Sigmoid colon (tissue), 7 donors: ENCODE data around the gene CARD18. TPM values are rescaled to one million over a fixed set of nuclear protein-coding genes. Genes with fewer than 3 reads are reported as not detected.

Source experiments
- DNase-seq: peaks from one replicate; pipeline ENCODE4 v3.0.0-alpha.2; 2019
- H3K27ac ChIP-seq, 4 donors: fragments of 200-600 bp; sonication (generic); one replicate each; pipeline ENCODE4 v1.5.1; 2016 to 2019; ENCODE audit warnings: mild to moderate bottlenecking in 1 of 4
- H3K27me3 ChIP-seq, 3 donors: fragments of 200-600 bp; sonication (generic); one replicate each; pipeline ENCODE4 v1.5.1; 2019; ENCODE audit warnings: mild to moderate bottlenecking in 1 of 3
- H3K36me3 ChIP-seq, 4 donors: fragments of 200-600 bp; sonication (generic); one replicate each; pipeline ENCODE4 v1.5.1; 2016 to 2019
- H3K4me1 ChIP-seq, 4 donors: fragments of 200-600 bp; sonication (generic); one replicate each; pipeline ENCODE4 v1.5.1; 2017 to 2019
- H3K4me3 ChIP-seq, 4 donors: fragments of 200-600 bp; sonication (generic); one replicate each; pipeline ENCODE4 v1.5.1; 2017 to 2019; ENCODE audit warnings: mild to moderate bottlenecking in 2 of 4, moderate library complexity in 1 of 4
- H3K9me3 ChIP-seq, 4 donors: fragments of 200-600 bp in 3 of 4; sonication (generic) in 3 of 4; one replicate each; pipeline versions ENCODE4 v1.5.1 to v1.6.1; 2013 to 2019
- EP300 ChIP-seq, 4 donors: sonication (generic); formaldehyde crosslinking; IDR thresholded peaks; one replicate each; pipeline ENCODE4 v1.6.1; 2017; ENCODE audit warnings: antibody characterized with exemption in 4 of 4
- POLR2A ChIP-seq, 2 donors: fragments of 450-650 bp; IDR thresholded peaks; one replicate each; pipeline ENCODE4 v1.6.1; 2016; ENCODE audit warnings: antibody characterized with exemption in 2 of 2, mild to moderate bottlenecking in 2 of 2, moderate library complexity in 2 of 2
- POLR2AphosphoS5 ChIP-seq, 4 donors: sonication (generic); formaldehyde crosslinking; IDR thresholded peaks; one replicate each; pipeline ENCODE4 v1.6.1; 2017; ENCODE audit warnings: antibody characterized with exemption in 4 of 4
- WGBS, 2 donors: extraction: QIAGEN DNeasy Blood & Tissue Kit; methylation state at CpG; one replicate each; pipeline ENCODE4 v1.1.7; 2013; 5-methylcytosine and 5-hydroxymethylcytosine counted together
- intact Hi-C: fragments of 100-400 bp; cut with DNase I; formaldehyde crosslinking; loops from one replicate; pipeline ENCODE4 v1.15.1; 2023
- polyA plus RNA-seq, 3 donors: library from polyadenylated mRNA; stranded (reverse); fragments of 200-250 nt; gene quantifications; one replicate each; pipeline ENCODE4 v1.2.3, GENCODE V29; 2013
- total RNA-seq, 4 donors: library from RNA; depleted of rRNA; stranded (reverse); fragments of >200 nt; gene quantifications; one replicate each; pipeline ENCODE4 v1.1.0, GENCODE V29; 2016
- TF ChIP-seq, protein P1 (sequence below), 4 experiments: fragments of 450-650 bp in 3 of 4; fragments of 200-600 bp in 1 of 4; IDR thresholded peaks; one replicate each; pipeline ENCODE4 v1.5.1; 2016 to 2019; ENCODE audit warnings: antibody characterized with exemption in 4 of 4, mild to moderate bottlenecking in 3 of 4, moderate library complexity in 2 of 4
- donor health status: healthy with polysubstance abuse.
- donor health status: Bipolar disorder and iron deficiency.
- donor health status: healthy.

Gene CARD18
- total and polyA plus RNA-seq, 7 donors, result not detected

GRCh38 chr11:105162506-105162905 lies 22.9 kb upstream of the CARD18 start:
- DNase-seq, result no peak
- intact Hi-C loops, result no loop called here
- Histone ChIP-seq H3K36me3 (no peaks in the 10 kb centered on the region), H3K9me3 (no peaks in the 10 kb centered on the region), H3K4me1 (no peaks in the 10 kb centered on the region), H3K27me3 (no peaks in the 10 kb centered on the region), H3K4me3 (no peak overlapping the region), H3K27ac (no peak overlapping the region)
- WGBS, 2 donors, result 2 to 43% methylated on average over 1 of the region's 1 CpG
- TF ChIP-seq EP300 (IDR thresholded peaks at IDR 0.05), result no peak
- TF ChIP-seq POLR2A (IDR thresholded peaks at IDR 0.05), result no peak
- no peak for TF ChIP-seq POLR2AphosphoS5 (IDR thresholded peaks at IDR 0.05)

DNA sequence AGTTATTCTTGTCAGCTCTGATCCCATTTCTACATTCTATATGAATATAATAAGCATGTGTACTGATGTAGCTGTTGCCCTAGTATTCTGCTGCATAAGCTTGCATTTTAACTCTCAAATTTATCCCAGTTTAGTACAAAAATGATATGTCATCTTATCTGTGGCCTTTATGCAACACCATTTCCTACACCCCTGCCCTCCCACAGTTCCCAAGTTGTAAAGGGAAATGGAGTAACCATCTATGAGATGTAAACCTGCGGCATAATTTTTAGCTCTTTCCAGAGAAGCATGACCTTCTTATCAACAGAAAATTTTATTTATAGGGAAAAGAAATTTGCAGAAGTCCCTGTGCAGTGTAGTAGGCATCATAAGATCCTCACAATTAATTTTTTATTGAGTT lies 18.9 kb upstream of the CARD18 start:
- Histone ChIP-seq H3K27ac (no peak overlapping the region), H3K9me3 (no peaks in the 10 kb centered on the region), H3K4me3 (no peak overlapping the region), H3K4me1 (no peaks in the 10 kb centered on the region), H3K27me3 (no peaks in the 10 kb centered on the region), H3K36me3 (no peaks in the 10 kb centered on the region)
- WGBS, 2 donors, result 94 to 97% methylated on average over 1 of the region's 1 CpG
- no peak for DNase-seq
- intact Hi-C loops, result no loop called here
- no peak for TF ChIP-seq POLR2AphosphoS5 (IDR thresholded peaks at IDR 0.05)
- no peak for TF ChIP-seq POLR2A (IDR thresholded peaks at IDR 0.05)
- TF ChIP-seq, protein P1, sequence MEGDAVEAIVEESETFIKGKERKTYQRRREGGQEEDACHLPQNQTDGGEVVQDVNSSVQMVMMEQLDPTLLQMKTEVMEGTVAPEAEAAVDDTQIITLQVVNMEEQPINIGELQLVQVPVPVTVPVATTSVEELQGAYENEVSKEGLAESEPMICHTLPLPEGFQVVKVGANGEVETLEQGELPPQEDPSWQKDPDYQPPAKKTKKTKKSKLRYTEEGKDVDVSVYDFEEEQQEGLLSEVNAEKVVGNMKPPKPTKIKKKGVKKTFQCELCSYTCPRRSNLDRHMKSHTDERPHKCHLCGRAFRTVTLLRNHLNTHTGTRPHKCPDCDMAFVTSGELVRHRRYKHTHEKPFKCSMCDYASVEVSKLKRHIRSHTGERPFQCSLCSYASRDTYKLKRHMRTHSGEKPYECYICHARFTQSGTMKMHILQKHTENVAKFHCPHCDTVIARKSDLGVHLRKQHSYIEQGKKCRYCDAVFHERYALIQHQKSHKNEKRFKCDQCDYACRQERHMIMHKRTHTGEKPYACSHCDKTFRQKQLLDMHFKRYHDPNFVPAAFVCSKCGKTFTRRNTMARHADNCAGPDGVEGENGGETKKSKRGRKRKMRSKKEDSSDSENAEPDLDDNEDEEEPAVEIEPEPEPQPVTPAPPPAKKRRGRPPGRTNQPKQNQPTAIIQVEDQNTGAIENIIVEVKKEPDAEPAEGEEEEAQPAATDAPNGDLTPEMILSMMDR (IDR thresholded peaks at IDR 0.05), result no peak
- TF ChIP-seq EP300 (IDR thresholded peaks at IDR 0.05), result no peak

GRCh38 chr11:105156720-105157119 lies 17.2 kb upstream of the CARD18 start:
- Histone ChIP-seq H3K4me3 (no peak overlapping the region), H3K9me3 (no peaks in the 10 kb centered on the region), H3K36me3 (no peaks in the 10 kb centered on the region), H3K27me3 (no peaks in the 10 kb centered on the region), H3K27ac (no peak overlapping the region), H3K4me1 (no peaks in the 10 kb centered on the region)
- intact Hi-C loops, result no loop called here
- WGBS, 2 donors, result 89% methylated on average over 4 of the region's 4 CpGs
- TF ChIP-seq POLR2A (IDR thresholded peaks at IDR 0.05) (no peak), EP300 (IDR thresholded peaks at IDR 0.05) (no peak), POLR2AphosphoS5 (IDR thresholded peaks at IDR 0.05) (no peak)
- TF ChIP-seq, protein P1 (IDR thresholded peaks at IDR 0.05), result no peak
- no peak for DNase-seq

DNA sequence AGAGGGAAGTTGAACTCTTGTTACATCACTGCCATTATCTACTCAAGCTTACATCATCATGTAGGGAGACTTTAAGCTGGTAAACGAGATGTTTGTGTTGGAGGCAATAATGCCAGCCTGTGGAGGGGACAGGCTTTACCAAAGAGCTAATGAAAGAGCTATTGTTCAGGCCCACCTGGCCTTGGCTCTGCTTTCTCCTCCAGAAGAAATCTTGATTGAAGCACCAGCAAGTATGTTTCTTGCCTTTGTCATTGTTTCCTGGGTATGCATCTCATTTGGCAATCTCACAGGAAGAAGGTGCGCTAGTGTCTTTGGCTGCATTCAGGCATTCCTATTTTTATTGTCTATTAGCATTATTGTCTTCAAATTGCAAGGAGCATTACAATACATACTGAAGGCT lies 16.7 kb upstream of the CARD18 start:
- DNase-seq, result no peak
- TF ChIP-seq POLR2AphosphoS5 (IDR thresholded peaks at IDR 0.05), result no peak
- no peak for TF ChIP-seq POLR2A (IDR thresholded peaks at IDR 0.05)
- TF ChIP-seq, protein P1 (IDR thresholded peaks at IDR 0.05), result no peak
- no peak for TF ChIP-seq EP300 (IDR thresholded peaks at IDR 0.05)
- Histone ChIP-seq H3K9me3 (no peaks in the 10 kb centered on the region), H3K27me3 (no peaks in the 10 kb centered on the region), H3K4me3 (no peak overlapping the region), H3K4me1 (no peaks in the 10 kb centered on the region), H3K36me3 (no peaks in the 10 kb centered on the region), H3K27ac (no peak overlapping the region)
- intact Hi-C loops, result no loop called here
- WGBS, 2 donors, result 65 to 80% methylated on average over 2 of the region's 2 CpGs

GRCh38 chr11:105155679-105156078 lies 16.1 kb upstream of the CARD18 start:
- DNase-seq, result no peak
- Histone ChIP-seq H3K4me1 (no peaks in the 10 kb centered on the region), H3K36me3 (no peaks in the 10 kb centered on the region), H3K4me3 (no peak overlapping the region), H3K27me3 (no peaks in the 10 kb centered on the region), H3K9me3 (no peaks in the 10 kb centered on the region), H3K27ac (no peak overlapping the region)
- 93 to 96% methylated on average over 6 of the region's 6 CpGs for WGBS, 2 donors
- intact Hi-C loops, result no loop called here
- TF ChIP-seq EP300 (IDR thresholded peaks at IDR 0.05), result no peak
- no peak for TF ChIP-seq POLR2A (IDR thresholded peaks at IDR 0.05)
- TF ChIP-seq, protein P1 (IDR thresholded peaks at IDR 0.05), result no peak
- TF ChIP-seq POLR2AphosphoS5 (IDR thresholded peaks at IDR 0.05), result no peak
